GM23338 (cell line): ENCODE measurements around the gene CZIB.

Source experiments
- CREB1 ChIP-seq: fragments of 250-450 bp; sonication (Bioruptor Pico); IDR thresholded peaks from 2 replicates; pipeline ENCODE4 v1.5.0; 2020; ENCODE audit warnings: low read depth, mild to moderate bottlenecking, moderate library complexity
- CTCF ChIP-seq, 2 experiments: fragments of 200-600 bp in 1 of 2; sonication (generic) in 1 of 2; conservative IDR thresholded peaks; 2 replicates each; pipeline versions ENCODE4 v1.5.1 to v1.6.1; 2016 to 2017; ENCODE audit warnings: antibody characterized with exemption in 2 of 2, low read depth in 2 of 2, mild to moderate bottlenecking in 2 of 2, moderate library complexity in 1 of 2
- ETS1 ChIP-seq: IDR thresholded peaks from 2 replicates; pipeline ENCODE4 v1.6.1; 2016; ENCODE audit warnings: antibody characterized with exemption
- EZH2 ChIP-seq: fragments of 200-600 bp; sonication (generic); IDR thresholded peaks from one replicate; pipeline ENCODE4 v1.8.0; 2017; ENCODE audit warnings: antibody characterized with exemption, mild to moderate bottlenecking, low read depth; ENCODE audit not compliant: unreplicated experiment
- EZH2phosphoT487 ChIP-seq: fragments of 200-600 bp; sonication (generic); IDR thresholded peaks from one replicate; pipeline ENCODE4 v1.8.1; 2018; ENCODE audit warnings: antibody characterized with exemption; ENCODE audit not compliant: unreplicated experiment
- JUNB ChIP-seq: IDR thresholded peaks from one replicate; pipeline ENCODE4 v1.6.1; 2016; ENCODE audit warnings: antibody characterized with exemption; ENCODE audit not compliant: unreplicated experiment
- NANOG ChIP-seq: IDR thresholded peaks from 2 replicates; pipeline ENCODE4 v1.6.1; 2016; ENCODE audit warnings: antibody characterized with exemption, borderline replicate concordance
- POLR2AphosphoS5 ChIP-seq: IDR thresholded peaks from 2 replicates; pipeline ENCODE4 v1.6.1; 2016; ENCODE audit warnings: antibody characterized with exemption, low read depth
- STAT1 ChIP-seq: IDR thresholded peaks from one replicate; pipeline ENCODE4 v1.6.1; 2016; ENCODE audit warnings: antibody characterized with exemption; ENCODE audit not compliant: unreplicated experiment
- ZNF114 ChIP-seq: fragments of 250-450 bp; sonication (Bioruptor Pico); IDR thresholded peaks from 2 replicates; pipeline ENCODE4 v1.5.0; 2020; ENCODE audit warnings: mild to moderate bottlenecking, moderate library complexity
- ZNF331 ChIP-seq: fragments of 250-450 bp; sonication (Bioruptor Pico); IDR thresholded peaks from 2 replicates; pipeline ENCODE4 v1.5.0; 2020; ENCODE audit warnings: low read depth, mild to moderate bottlenecking, moderate library complexity
- ZNF462 ChIP-seq: fragments of 250-450 bp; sonication (Bioruptor Pico); IDR thresholded peaks from 2 replicates; pipeline ENCODE4 v1.5.0; 2020; ENCODE audit warnings: mild to moderate bottlenecking, moderate library complexity
- TF ChIP-seq, protein P1 (sequence below): IDR thresholded peaks from one replicate; pipeline ENCODE4 v1.6.1; 2018; ENCODE audit warnings: antibody characterized with exemption; ENCODE audit not compliant: unreplicated experiment

DNA sequence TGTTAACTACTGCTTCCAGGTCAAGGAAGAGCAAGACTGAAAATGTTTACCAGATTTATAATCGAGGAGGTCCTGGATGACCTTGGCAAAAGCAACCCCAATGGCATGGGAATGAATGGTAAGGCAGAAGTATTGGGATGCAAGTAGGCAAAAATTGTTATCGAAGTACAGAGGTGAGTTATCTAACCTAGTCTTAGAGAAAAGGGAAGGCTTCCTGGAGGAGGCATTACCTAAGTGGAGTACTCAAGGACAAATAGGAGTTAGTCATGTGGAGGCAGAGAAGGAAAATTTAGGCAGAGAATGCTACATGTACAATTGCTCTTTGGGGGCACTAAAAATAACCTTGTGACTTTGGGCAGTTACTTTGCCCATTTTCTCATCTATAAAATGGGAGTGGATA, 21.4 kb upstream of the CZIB start:
- no peak for TF ChIP-seq CTCF (conservative IDR thresholded peaks at IDR 0.05; ENCODE audit: low read depth in 2 of 2)
- no peak for TF ChIP-seq POLR2AphosphoS5
- no peak for TF ChIP-seq CREB1 (CRISPR knock-in tag)
- TF ChIP-seq EZH2: no peak
- no peak for TF ChIP-seq NANOG
- no peak for TF ChIP-seq JUNB
- TF ChIP-seq EZH2phosphoT487: no peak
- TF ChIP-seq, protein P1, sequence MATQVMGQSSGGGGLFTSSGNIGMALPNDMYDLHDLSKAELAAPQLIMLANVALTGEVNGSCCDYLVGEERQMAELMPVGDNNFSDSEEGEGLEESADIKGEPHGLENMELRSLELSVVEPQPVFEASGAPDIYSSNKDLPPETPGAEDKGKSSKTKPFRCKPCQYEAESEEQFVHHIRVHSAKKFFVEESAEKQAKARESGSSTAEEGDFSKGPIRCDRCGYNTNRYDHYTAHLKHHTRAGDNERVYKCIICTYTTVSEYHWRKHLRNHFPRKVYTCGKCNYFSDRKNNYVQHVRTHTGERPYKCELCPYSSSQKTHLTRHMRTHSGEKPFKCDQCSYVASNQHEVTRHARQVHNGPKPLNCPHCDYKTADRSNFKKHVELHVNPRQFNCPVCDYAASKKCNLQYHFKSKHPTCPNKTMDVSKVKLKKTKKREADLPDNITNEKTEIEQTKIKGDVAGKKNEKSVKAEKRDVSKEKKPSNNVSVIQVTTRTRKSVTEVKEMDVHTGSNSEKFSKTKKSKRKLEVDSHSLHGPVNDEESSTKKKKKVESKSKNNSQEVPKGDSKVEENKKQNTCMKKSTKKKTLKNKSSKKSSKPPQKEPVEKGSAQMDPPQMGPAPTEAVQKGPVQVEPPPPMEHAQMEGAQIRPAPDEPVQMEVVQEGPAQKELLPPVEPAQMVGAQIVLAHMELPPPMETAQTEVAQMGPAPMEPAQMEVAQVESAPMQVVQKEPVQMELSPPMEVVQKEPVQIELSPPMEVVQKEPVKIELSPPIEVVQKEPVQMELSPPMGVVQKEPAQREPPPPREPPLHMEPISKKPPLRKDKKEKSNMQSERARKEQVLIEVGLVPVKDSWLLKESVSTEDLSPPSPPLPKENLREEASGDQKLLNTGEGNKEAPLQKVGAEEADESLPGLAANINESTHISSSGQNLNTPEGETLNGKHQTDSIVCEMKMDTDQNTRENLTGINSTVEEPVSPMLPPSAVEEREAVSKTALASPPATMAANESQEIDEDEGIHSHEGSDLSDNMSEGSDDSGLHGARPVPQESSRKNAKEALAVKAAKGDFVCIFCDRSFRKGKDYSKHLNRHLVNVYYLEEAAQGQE: no peak
- TF ChIP-seq ZNF462: no peak
- no peak for TF ChIP-seq STAT1
- no peak for TF ChIP-seq ETS1
- no peak for TF ChIP-seq ZNF331 (CRISPR knock-in tag)
- TF ChIP-seq ZNF114 (CRISPR knock-in tag): no peak
